ENCODE data around the gene ADCY6. TPM values are rescaled to one million over a fixed set of nuclear protein-coding genes. Genes with fewer than 3 reads are reported as not detected.

ADCY6 gene
- total RNA-seq, 1 experiment from 2014 or later = 31.1 TPM

DNA sequence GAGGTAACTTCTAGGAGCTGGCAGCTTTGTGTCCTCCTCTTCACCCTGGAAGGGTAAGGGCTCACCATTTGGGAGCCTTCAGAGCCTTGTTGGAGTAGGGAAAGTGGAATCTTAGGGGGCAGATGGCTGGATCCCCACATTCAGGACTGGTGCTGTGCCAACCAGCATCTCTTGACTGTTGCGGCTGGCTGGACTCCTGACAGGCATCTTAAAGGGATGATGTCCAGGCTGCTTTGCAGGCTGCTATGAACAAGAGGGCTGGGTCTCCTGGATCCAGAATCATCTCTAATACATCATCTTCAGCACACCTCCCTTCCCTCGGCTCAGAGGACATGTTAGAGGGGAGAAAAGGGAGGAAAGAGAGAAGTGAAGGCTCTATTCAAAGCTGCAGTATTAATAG is 33.8 kb upstream of the ADCY6 start:
- Histone ChIP-seq H3K79me1 (ENCODE audit: insufficient read depth, low read depth, low read length, poor library complexity, severe bottlenecking) (no peaks in the 10 kb centered on the region), H3K4me1 (ENCODE audit: insufficient read depth, low read length) (no peaks in the 10 kb centered on the region), H3K18ac (ENCODE audit: insufficient read length, low read depth, low read length) (no peak overlapping the region), H4K20me1 (ENCODE audit: control insufficient read depth, insufficient read depth, insufficient read length) (no peaks in the 10 kb centered on the region), H3K27ac (ENCODE audit: insufficient read length, low read depth, low read length) (no peak overlapping the region), H2BK120ac (ENCODE audit: low read depth, low read length, poor library complexity, severe bottlenecking) (no peak overlapping the region), H4K91ac (ENCODE audit: insufficient read length, low read depth, low read length) (no peak overlapping the region), H2BK12ac (ENCODE audit: insufficient read length, low read depth, low read length) (no peak overlapping the region), H2BK20ac (ENCODE audit: low read depth, low read length, poor library complexity, severe bottlenecking) (no peak overlapping the region), H3K9me3 (ENCODE audit: control insufficient read depth, low read depth, low read length) (no peaks in the 10 kb centered on the region), H2BK15ac (ENCODE audit: low read depth, low read length) (no peak overlapping the region), H3K79me2 (ENCODE audit: insufficient read depth, low read length) (no peaks in the 10 kb centered on the region), H3K14ac (ENCODE audit: insufficient read depth, low read length) (no peak overlapping the region), H2BK5ac (ENCODE audit: insufficient read length, low read length) (no peak overlapping the region), H3K23me2 (ENCODE audit: insufficient read length, low read depth, low read length, poor library complexity, severe bottlenecking) (peaks cover 9% of the 10 kb centered on the region), H4K5ac (ENCODE audit: insufficient read length, low read depth, low read length) (no peak overlapping the region), H4K8ac (replicated peaks; ENCODE audit: insufficient read length, low read depth, low read length) (no peak overlapping the region), H2AFZ (ENCODE audit: low read length) (no peak overlapping the region), H3K56ac (ENCODE audit: insufficient read length, low read depth, low read length) (no peak overlapping the region), H2AK5ac (ENCODE audit: insufficient read length, low read length) (no peak overlapping the region), H3K9ac (ENCODE audit: extremely low read depth, insufficient read length, low read length) (no peak overlapping the region), H3K4ac (ENCODE audit: low read depth, low read length) (no peak overlapping the region), H3K4me2 (ENCODE audit: insufficient read depth, insufficient read length, low read length) (no peak overlapping the region), H3T11ph (ENCODE audit: low read length) (no peak overlapping the region), H3K23ac (ENCODE audit: insufficient read length, low read depth, low read length) (no peak overlapping the region), H3K27me3 (ENCODE audit: insufficient read depth, low read length) (peaks cover 5% of the 10 kb centered on the region; the same call in 1 of the 2 replicates)
- H3K4me3 Mint-ChIP-seq = no peak overlapping the region
- no CpG with 5 or more reads among the region's 2 CpGs for WGBS (ENCODE audit: extremely low coverage, insufficient read length, low lambda C conversion rate)
- H3K27me3 Mint-ChIP-seq (ENCODE audit: low read depth) = peaks cover 16% of the 10 kb centered on the region
- no peak for DNase-seq
- TF ChIP-seq, protein P1, sequence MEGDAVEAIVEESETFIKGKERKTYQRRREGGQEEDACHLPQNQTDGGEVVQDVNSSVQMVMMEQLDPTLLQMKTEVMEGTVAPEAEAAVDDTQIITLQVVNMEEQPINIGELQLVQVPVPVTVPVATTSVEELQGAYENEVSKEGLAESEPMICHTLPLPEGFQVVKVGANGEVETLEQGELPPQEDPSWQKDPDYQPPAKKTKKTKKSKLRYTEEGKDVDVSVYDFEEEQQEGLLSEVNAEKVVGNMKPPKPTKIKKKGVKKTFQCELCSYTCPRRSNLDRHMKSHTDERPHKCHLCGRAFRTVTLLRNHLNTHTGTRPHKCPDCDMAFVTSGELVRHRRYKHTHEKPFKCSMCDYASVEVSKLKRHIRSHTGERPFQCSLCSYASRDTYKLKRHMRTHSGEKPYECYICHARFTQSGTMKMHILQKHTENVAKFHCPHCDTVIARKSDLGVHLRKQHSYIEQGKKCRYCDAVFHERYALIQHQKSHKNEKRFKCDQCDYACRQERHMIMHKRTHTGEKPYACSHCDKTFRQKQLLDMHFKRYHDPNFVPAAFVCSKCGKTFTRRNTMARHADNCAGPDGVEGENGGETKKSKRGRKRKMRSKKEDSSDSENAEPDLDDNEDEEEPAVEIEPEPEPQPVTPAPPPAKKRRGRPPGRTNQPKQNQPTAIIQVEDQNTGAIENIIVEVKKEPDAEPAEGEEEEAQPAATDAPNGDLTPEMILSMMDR (conservative IDR thresholded peaks at IDR 0.05) = no peak
- H3K9me3 Mint-ChIP-seq = no peaks in the 10 kb centered on the region
- H3K27ac Mint-ChIP-seq = 0 out of 7 replicates have a peak overlapping the region, but pooled peaks of 1 of the 3 experiments have one; percentile 18
- peaks cover 2 to 43% (median 22%) of the 10 kb centered on the region in 3 experiments; a peak in 5 of 7 replicates for H3K36me3 Mint-ChIP-seq (ENCODE audit: insufficient read depth in 1 of 3, low read depth in 3 of 3)
- peaks cover 35 to 45% of the 10 kb centered on the region in 2 experiments for H3K4me1 Mint-ChIP-seq
